Measurements from ENCODE around the gene SLC16A5. TPM values are rescaled to one million over a fixed set of nuclear protein-coding genes. Genes with fewer than 3 reads are reported as not detected.
A peak's percentile ranks its signal among the peaks of the same experiment; 100 is the strongest.

SLC16A5 gene
- polyA plus RNA-seq, 3 donors, result 26.1 to 99.4 (median 27.0) TPM

DNA sequence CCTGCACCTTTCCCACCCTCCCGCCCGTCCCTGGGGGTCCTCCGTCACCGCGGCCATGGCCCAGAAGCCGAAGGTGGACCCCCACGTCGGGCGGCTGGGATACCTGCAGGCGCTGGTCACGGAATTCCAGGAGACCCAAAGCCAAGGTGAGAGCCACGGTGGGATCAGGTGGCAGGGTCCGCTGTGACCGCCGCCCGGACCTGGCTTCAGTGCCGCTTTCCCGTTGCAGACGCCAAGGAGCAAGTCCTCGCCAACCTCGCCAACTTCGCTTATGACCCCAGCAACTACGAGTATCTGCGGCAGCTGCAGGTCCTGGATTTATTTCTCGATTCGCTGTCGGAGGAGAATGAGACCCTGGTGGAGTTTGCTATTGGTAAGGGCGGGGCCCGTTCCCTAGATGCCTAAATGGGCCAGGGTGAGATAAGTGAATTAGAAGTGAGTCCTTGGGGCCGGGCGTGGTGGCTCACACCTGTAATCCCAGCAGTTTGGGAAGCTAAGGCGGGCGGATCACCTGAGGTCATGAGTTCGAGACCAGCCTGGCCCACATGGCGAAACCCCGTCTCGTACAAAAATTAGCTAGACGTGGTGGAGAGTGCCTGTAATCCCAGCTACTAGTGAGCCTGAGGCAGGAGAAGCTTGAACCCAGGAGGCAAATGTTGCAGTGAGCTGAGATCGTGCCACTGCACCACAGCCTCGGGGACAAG lies 22.6 kb downstream of the SLC16A5 start:
- Histone ChIP-seq H2AFZ (ENCODE audit: insufficient read depth, low read depth, low read length, poor library complexity, severe bottlenecking) (peak overlapping the region; percentile 87), H3K4me2 (replicated peaks; ENCODE audit: extremely low read depth, low read length, poor library complexity, severe bottlenecking) (peak overlapping the region; percentile 93), H3K9ac (ENCODE audit: insufficient read depth, low read length, poor library complexity, severe bottlenecking) (peak overlapping the region; percentile 53), H4K20me1 (ENCODE audit: insufficient read depth, low read length) (peaks cover 6% of the 10 kb centered on the region), H3K4me3 (replicated peaks in 1 of 3; ENCODE audit: low read depth in 2 of 3, low read length in 3 of 3) (peak overlapping the region; percentile 78 to 88 (median 80)), H3K4me1 (ENCODE audit: control insufficient read depth in 1 of 2, insufficient read depth in 2 of 2, low read length in 2 of 2) (peaks cover 50 to 52% of the 10 kb centered on the region in 2 donors), H3K27ac (ENCODE audit: low read depth in 1 of 2, low read length in 2 of 2) (peak overlapping the region; percentile 10 to 70), H3K79me2 (ENCODE audit: insufficient read depth, low read length) (peaks cover 34% of the 10 kb centered on the region), H3K9me3 (replicated peaks in 1 of 2; ENCODE audit: control insufficient read depth in 1 of 2, insufficient read depth in 1 of 2, low read length in 2 of 2) (no peaks in the 10 kb centered on the region), H3K27me3 (ENCODE audit: control insufficient read depth in 2 of 2, insufficient read depth in 2 of 2, low read length in 2 of 2) (no peaks in the 10 kb centered on the region), H3K36me3 (replicated peaks in 1 of 2; ENCODE audit: control insufficient read depth in 1 of 2, insufficient read depth in 2 of 2, low read length in 2 of 2) (peaks cover 0 to 9% of the 10 kb centered on the region in 2 donors)
- Mint-ChIP-seq H3K4me3 (peak overlapping the region; percentile 85 to 93), H3K27ac (peak overlapping the region in 5 of 7 donors; percentile 26 to 81 (median 64)), H3K9me3 (no peaks in the 10 kb centered on the region), H3K4me1 (peaks cover 52% of the 10 kb centered on the region), H3K27me3 (ENCODE audit: low read depth in 3 of 3) (peaks cover 0 to 6% (median 6%) of the 10 kb centered on the region in 3 donors), H3K36me3 (peaks cover 22 to 26% of the 10 kb centered on the region in 2 donors)
- peak in 1 of 3 donors; percentile 17 for DNase-seq
- TF ChIP-seq, protein P1, sequence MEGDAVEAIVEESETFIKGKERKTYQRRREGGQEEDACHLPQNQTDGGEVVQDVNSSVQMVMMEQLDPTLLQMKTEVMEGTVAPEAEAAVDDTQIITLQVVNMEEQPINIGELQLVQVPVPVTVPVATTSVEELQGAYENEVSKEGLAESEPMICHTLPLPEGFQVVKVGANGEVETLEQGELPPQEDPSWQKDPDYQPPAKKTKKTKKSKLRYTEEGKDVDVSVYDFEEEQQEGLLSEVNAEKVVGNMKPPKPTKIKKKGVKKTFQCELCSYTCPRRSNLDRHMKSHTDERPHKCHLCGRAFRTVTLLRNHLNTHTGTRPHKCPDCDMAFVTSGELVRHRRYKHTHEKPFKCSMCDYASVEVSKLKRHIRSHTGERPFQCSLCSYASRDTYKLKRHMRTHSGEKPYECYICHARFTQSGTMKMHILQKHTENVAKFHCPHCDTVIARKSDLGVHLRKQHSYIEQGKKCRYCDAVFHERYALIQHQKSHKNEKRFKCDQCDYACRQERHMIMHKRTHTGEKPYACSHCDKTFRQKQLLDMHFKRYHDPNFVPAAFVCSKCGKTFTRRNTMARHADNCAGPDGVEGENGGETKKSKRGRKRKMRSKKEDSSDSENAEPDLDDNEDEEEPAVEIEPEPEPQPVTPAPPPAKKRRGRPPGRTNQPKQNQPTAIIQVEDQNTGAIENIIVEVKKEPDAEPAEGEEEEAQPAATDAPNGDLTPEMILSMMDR (IDR thresholded peaks at IDR 0.05), result no peak
- 26% methylated on average over 31 of the region's 40 CpGs for WGBS (ENCODE audit: insufficient coverage)
- intact Hi-C loops (cut with micrococcal nuclease), result loop anchor here (5.0 to 10.0 kb wide), 4 partner anchors 33 to 94 kb away; partner anchors contain the start of genes JPT1 (in 1 of the 2) and NUP85 (in 1 of the 2)

DNA sequence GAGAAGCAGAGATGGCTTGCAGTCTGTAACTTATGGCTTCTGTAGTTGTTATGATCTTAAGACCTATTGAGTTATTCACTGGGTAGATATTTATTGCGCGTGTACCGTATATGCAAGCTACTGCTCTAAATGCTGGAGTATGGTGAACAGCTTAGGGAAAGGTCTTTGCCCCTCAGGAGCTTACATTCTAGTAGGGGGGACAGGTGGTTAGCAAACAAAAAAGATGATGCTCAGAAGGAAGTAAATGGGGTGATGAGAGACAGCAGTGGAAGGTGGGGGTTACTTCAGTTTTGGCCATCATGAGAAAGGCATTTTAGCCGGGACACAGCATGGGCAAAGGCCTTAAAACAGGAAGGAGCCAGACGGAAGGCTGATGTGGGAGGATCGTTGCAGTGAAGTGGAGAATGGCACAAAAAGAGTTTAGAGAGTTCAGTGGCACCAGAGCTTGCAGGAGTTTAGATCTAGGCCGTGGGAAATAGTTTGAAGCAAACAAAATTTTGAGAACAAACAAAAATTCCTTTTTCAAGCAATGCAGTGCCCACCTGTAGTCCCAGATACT lies 24.1 kb downstream of the SLC16A5 start:
- peak overlapping the region in 6 of 7 donors; percentile 2 to 68 (median 26) for H3K27ac Mint-ChIP-seq
- H3K9me3 Mint-ChIP-seq, result no peaks in the 10 kb centered on the region
- TF ChIP-seq, protein P1 (IDR thresholded peaks at IDR 0.05), result no peak
- H4K20me1 ChIP-seq (ENCODE audit: insufficient read depth, low read length), result peaks cover 14% of the 10 kb centered on the region
- H3K9me3 ChIP-seq (replicated peaks in 1 of 2; ENCODE audit: control insufficient read depth in 1 of 2, insufficient read depth in 1 of 2, low read length in 2 of 2), result no peaks in the 10 kb centered on the region
- peak overlapping the region; percentile 93 for H3K4me2 ChIP-seq (replicated peaks; ENCODE audit: extremely low read depth, low read length, poor library complexity, severe bottlenecking)
- peaks cover 40% of the 10 kb centered on the region for H3K79me2 ChIP-seq (ENCODE audit: insufficient read depth, low read length)
- intact Hi-C loops (cut with micrococcal nuclease), result loop anchor here (5.0 to 10.0 kb wide), 4 partner anchors 35 to 93 kb away; partner anchors contain the start of genes JPT1 (in 1 of the 2) and NUP85 (in 1 of the 2)
- peaks cover 18 to 24% of the 10 kb centered on the region in 2 donors for H3K36me3 Mint-ChIP-seq
- peaks cover 4 to 11% of the 10 kb centered on the region in 2 donors for H3K36me3 ChIP-seq (replicated peaks in 1 of 2; ENCODE audit: control insufficient read depth in 1 of 2, insufficient read depth in 2 of 2, low read length in 2 of 2)
- 58% methylated on average over 6 of the region's 7 CpGs for WGBS (ENCODE audit: insufficient coverage)
- peak overlapping the region; percentile 20 to 63 for H3K4me3 Mint-ChIP-seq
- H3K27ac ChIP-seq (ENCODE audit: low read depth in 1 of 2, low read length in 2 of 2), result no peak overlapping the region
- no peaks in the 10 kb centered on the region for H3K27me3 ChIP-seq (ENCODE audit: control insufficient read depth in 2 of 2, insufficient read depth in 2 of 2, low read length in 2 of 2)
- peaks cover 53 to 54% of the 10 kb centered on the region in 2 donors for H3K4me1 ChIP-seq (ENCODE audit: control insufficient read depth in 1 of 2, insufficient read depth in 2 of 2, low read length in 2 of 2)
- peaks cover 0 to 6% (median 6%) of the 10 kb centered on the region in 3 donors for H3K27me3 Mint-ChIP-seq (ENCODE audit: low read depth in 3 of 3)
- H2AFZ ChIP-seq (ENCODE audit: insufficient read depth, low read depth, low read length, poor library complexity, severe bottlenecking), result no peak overlapping the region
- peaks cover 55% of the 10 kb centered on the region for H3K4me1 Mint-ChIP-seq
- no peak for DNase-seq
- H3K9ac ChIP-seq (ENCODE audit: insufficient read depth, low read length, poor library complexity, severe bottlenecking), result no peak overlapping the region
- peak overlapping the region in 1 of 3 experiments; percentile 28 for H3K4me3 ChIP-seq (replicated peaks in 1 of 3; ENCODE audit: low read depth in 2 of 3, low read length in 3 of 3)

Data from CD14-positive monocyte (primary cell).